ENCODE measurements around the gene PRUNE2. TPM values are rescaled to one million over a fixed set of nuclear protein-coding genes. Genes with fewer than 3 reads are reported as not detected.

PRUNE2 gene
- total and polyA plus RNA-seq, 2 of the 13 experiments (the other 11 are each of a cell fraction or from before 2014, with no cell fraction given), result 0.02 TPM; not detected in 1

- no peak overlapping the region for H3K4me3 ChIP-seq (replicated peaks in 1 of 3; ENCODE audit: insufficient read depth in 1 of 3, low read depth in 2 of 3, low read length in 3 of 3)
- H4K20me1 ChIP-seq (ENCODE audit: insufficient read depth, low read length), result no peaks in the 10 kb centered on the region
- intact Hi-C loops (cut with micrococcal nuclease; ENCODE audit: unreplicated experiment) (loop anchor here (5.0 kb wide), 1 partner anchor 399 kb away; no protein-coding TSS in a partner anchor), in situ Hi-C loops (cut with HindIII; ENCODE audit: extremely low pct_ligation_motif_present, low pct_unique_long_range_greater_than_20kb) (no loop called here)
- H3K36me3 ChIP-seq (replicated peaks in 1 of 2; ENCODE audit: control insufficient read depth in 1 of 2, insufficient read depth in 2 of 2, low read length in 2 of 2), result no peaks in the 10 kb centered on the region
- ChIA-PET CTCF (ENCODE audit: low intra/inter-chr PET ratio, low total read pairs) (no interaction called here), POLR2A (no interaction called here)
- BruUV-seq (replicated peaks), result no TSS peak
- WGBS (ENCODE audit: low lambda C conversion rate), result 71% methylated on average over 4 of the region's 4 CpGs
- no peak overlapping the region for H2AFZ ChIP-seq (ENCODE audit: low read length)
- TF ChIP-seq ZNF362 (CRISPR knock-in tag; IDR thresholded peaks at IDR 0.05; ENCODE audit: borderline replicate concordance), result no peak
- no peak for TF ChIP-seq WIZ (CRISPR knock-in tag; IDR thresholded peaks at IDR 0.05)
- TF ChIP-seq HIC2 (CRISPR knock-in tag; IDR thresholded peaks at IDR 0.05; ENCODE audit: low read depth), result no peak
- TF ChIP-seq SP5 (CRISPR knock-in tag; IDR thresholded peaks at IDR 0.05; ENCODE audit: borderline replicate concordance, low read depth), result no peak
- TF ChIP-seq, protein P1, sequence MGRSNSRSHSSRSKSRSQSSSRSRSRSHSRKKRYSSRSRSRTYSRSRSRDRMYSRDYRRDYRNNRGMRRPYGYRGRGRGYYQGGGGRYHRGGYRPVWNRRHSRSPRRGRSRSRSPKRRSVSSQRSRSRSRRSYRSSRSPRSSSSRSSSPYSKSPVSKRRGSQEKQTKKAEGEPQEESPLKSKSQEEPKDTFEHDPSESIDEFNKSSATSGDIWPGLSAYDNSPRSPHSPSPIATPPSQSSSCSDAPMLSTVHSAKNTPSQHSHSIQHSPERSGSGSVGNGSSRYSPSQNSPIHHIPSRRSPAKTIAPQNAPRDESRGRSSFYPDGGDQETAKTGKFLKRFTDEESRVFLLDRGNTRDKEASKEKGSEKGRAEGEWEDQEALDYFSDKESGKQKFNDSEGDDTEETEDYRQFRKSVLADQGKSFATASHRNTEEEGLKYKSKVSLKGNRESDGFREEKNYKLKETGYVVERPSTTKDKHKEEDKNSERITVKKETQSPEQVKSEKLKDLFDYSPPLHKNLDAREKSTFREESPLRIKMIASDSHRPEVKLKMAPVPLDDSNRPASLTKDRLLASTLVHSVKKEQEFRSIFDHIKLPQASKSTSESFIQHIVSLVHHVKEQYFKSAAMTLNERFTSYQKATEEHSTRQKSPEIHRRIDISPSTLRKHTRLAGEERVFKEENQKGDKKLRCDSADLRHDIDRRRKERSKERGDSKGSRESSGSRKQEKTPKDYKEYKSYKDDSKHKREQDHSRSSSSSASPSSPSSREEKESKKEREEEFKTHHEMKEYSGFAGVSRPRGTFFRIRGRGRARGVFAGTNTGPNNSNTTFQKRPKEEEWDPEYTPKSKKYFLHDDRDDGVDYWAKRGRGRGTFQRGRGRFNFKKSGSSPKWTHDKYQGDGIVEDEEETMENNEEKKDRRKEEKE (IDR thresholded peaks at IDR 0.05), result no peak
- no peak for TF ChIP-seq ZKSCAN1 (IDR thresholded peaks at IDR 0.05; ENCODE audit: low read length)
- TF ChIP-seq KDM2A (CRISPR knock-in tag; IDR thresholded peaks at IDR 0.05; ENCODE audit: borderline replicate concordance, low read depth), result no peak
- TF ChIP-seq ZNF431 (CRISPR knock-in tag; IDR thresholded peaks at IDR 0.05; ENCODE audit: borderline replicate concordance, low read depth), result no peak
- TF ChIP-seq ZNF367 (CRISPR knock-in tag; IDR thresholded peaks at IDR 0.05; ENCODE audit: borderline replicate concordance), result no peak
- no peak for TF ChIP-seq HNF4G (IDR thresholded peaks at IDR 0.05; ENCODE audit: borderline replicate concordance, low read depth, low read length)
- no peak for TF ChIP-seq HNF4G (CRISPR knock-in tag; IDR thresholded peaks at IDR 0.05; ENCODE audit: borderline replicate concordance, low read depth)
- no peak for TF ChIP-seq KLF6 (CRISPR knock-in tag; IDR thresholded peaks at IDR 0.05)
- TF ChIP-seq, protein P2, sequence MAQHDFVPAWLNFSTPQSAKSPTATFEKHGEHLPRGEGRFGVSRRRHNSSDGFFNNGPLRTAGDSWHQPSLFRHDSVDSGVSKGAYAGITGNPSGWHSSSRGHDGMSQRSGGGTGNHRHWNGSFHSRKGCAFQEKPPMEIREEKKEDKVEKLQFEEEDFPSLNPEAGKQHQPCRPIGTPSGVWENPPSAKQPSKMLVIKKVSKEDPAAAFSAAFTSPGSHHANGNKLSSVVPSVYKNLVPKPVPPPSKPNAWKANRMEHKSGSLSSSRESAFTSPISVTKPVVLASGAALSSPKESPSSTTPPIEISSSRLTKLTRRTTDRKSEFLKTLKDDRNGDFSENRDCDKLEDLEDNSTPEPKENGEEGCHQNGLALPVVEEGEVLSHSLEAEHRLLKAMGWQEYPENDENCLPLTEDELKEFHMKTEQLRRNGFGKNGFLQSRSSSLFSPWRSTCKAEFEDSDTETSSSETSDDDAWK (CRISPR knock-in tag; IDR thresholded peaks at IDR 0.05), result no peak
- no peak for TF ChIP-seq ZFP36L2 (CRISPR knock-in tag; IDR thresholded peaks at IDR 0.05)
- TF ChIP-seq FOXK2 (IDR thresholded peaks at IDR 0.05), result no peak
- TF ChIP-seq ZFP37 (CRISPR knock-in tag; IDR thresholded peaks at IDR 0.05; ENCODE audit: borderline replicate concordance), result no peak
- no peak for TF ChIP-seq MTF1 (CRISPR knock-in tag; IDR thresholded peaks at IDR 0.05)
- no peak overlapping the region for H3K4me2 ChIP-seq (ENCODE audit: low read depth, low read length)
- no peak overlapping the region for H3K9ac ChIP-seq (ENCODE audit: insufficient read depth, low read depth, low read length)
- no peak for FAIRE-seq
- H3K27me3 ChIP-seq (ENCODE audit: control insufficient read depth in 1 of 2, insufficient read depth in 2 of 2, low read length in 2 of 2), result no peaks in the 10 kb centered on the region; a peak in 1 of 5 replicates
- H3K9me3 ChIP-seq (ENCODE audit: low read length), result no peaks in the 10 kb centered on the region
- H3K4me1 ChIP-seq (ENCODE audit: insufficient read depth, low read length), result no peaks in the 10 kb centered on the region
- no peak for DNase-seq (ENCODE audit: low spot score)
- no peak overlapping the region for H3K27ac ChIP-seq (ENCODE audit: extremely low read length, insufficient read depth, low read length)
- H3K79me2 ChIP-seq (ENCODE audit: insufficient read depth, low read length), result no peaks in the 10 kb centered on the region
- no peak for ATAC-seq
These were observed 205.0 kb downstream of the PRUNE2 start for GRCh38 chr9:76700916-76701315.

All from HepG2 (cell line).